HG03439 (cell line): ENCODE data around the gene IFNGR1.
"Not testable (repeated sequence)": the region's sequence is repeated elsewhere in the genome, so short reads cannot be mapped to it uniquely, and the experiment has no call there.

Source experiments
- ATAC-seq: cut with Tn5 transposase; IDR thresholded peaks from one replicate; pipeline ENCODE4 v1.9.1; 2021; ENCODE audit warnings: mild to moderate bottlenecking, moderate library complexity; ENCODE audit not compliant: unreplicated experiment

IFNGR1 gene

DNA sequence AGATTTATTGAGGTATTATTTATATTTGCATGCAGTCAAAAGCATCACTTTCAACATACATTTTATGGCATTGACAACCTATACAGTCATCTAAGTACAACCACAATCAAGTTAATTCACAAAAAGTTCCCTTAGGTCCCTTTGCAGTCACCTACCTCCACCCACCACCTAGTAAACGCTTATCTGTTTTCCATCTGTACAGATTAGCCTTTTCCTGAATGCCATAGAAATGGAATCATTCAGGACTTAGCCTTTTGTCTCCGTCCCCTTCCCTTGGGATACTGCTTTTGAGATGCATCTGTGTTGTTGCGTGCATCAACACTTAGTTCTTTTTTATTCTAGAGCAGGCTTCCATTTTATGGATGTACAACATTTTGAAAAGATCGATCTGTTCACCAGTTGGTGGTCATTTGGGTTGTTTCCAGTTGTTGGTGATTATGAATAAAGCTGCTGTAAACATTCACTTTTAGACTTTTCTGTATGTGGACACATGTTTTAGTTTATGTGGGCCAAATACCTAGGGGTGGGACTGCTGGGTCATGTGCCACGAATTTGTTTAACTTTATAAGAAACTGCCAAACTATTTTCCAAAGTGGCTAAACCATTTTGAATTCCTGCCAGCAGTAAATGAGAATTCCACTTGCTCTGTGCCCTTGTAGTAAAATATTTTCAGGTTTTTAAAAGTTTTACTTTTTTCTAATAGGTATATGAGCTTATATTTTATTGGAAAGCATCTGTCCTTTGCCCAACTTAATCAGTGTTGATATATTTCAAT lies 17.6 kb upstream of the IFNGR1 start:
- no peak for ATAC-seq

DNA sequence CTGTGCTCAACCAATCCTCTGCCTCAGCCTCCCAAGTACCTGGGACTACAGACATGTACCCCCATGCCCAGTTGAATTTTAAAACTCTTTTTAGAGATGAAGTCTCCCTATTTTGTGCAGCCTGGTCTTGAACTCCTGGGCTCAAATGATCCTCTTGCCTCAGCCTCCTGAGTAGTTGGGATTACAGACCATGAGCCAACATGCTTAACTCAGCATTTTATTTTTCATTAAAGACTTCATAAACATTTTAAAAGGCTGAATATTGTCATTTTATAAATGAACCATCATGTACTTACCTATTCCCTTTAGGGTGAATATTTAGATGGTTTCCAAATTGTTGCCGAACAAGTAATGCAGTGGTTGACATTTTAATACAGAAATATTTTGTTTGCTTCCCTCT lies 16.5 kb upstream of the IFNGR1 start:
- no peak for ATAC-seq

DNA sequence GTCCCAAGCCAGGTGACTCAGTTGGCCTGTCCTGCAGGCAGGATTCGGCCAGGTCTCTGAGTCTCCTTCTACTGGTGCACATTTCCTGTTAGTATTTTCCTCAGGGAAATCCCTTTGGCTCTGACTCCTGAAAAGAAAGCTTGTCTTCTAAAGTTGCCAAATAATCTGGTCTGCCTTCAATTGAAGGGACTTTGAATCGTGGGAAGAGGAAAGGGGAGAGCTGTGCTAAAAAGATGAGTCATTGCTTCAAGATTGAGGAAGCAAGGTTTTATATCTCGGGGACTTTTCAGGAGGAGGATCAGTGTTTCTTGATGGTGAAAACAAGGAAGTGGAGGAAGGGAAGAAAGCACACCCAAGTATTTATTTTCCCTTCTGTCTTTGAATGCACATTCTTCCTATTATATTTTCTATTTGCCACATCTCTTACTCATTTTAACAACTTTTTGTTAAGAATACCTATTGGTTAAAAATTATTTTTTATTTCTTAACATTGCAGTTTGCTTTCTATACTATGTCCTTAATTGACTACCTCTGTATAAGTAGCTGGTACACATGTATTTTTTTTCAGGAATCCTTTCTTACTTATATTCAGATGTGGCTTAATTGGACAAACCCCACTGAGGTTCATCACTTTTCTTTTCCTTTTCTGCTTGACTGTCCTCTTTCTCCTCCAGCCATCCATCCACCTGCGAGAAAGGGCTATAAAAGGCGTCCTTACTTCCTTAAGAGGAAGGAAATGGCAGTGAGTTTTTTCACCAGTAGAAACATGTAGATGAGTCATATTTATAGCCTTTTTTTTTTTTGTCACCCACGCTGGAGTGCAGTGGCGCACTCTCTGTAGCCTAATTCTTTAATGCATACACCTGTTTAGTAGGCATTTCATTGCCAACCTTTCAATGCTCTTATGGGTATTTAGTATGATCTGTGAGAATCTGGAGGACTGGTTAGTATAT lies 15.0 kb upstream of the IFNGR1 start:
- ATAC-seq: peak; percentile 69

DNA sequence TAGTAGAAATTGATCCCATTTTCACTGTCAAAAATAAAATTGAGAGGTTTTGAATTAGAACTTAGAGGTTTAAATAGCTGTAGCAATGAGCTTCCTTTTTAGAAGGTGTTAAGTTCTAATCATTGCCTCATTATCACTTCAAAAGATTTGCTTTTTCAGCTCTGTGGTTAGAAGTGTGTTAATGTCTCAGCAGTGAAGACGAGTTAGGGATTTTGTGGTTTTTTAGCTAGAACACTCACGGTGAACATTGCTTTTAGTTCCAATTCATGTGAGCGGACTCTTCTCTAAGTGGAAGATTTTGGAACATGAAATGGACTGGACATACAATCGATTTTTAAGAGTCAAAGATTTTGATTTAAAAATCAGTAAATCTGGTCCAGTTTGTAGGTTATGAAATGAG lies 12.7 kb upstream of the IFNGR1 start:
- no peak for ATAC-seq

DNA sequence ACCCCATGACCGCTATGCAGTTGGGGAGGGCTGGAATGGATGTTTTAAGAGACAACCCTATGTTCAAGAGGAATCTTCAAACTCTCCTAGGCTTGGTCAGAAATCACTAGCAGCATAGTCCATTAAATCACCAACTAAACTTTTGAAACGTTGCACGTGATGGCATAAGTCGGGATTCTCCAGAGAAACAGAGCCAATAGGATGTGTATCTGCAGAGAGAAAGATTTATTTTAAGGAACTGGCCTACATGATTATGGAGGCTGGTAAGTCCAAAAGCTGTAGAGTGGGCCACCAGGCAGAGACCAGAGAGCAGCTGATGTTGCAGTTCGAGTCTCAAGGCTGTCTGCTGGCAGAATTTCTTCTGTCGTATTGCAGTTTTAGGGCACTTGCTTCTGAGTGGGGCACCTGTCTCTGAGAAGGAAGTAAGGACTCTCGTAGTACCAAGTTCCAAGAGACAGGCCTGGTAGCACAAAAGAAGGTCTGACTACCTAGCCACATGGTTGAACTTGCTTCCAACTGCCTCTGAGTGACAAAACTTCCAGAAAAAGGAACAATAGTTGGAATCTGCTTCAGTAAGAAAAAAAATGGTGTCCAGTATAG lies 11.9 kb upstream of the IFNGR1 start:
- ATAC-seq: no peak

DNA sequence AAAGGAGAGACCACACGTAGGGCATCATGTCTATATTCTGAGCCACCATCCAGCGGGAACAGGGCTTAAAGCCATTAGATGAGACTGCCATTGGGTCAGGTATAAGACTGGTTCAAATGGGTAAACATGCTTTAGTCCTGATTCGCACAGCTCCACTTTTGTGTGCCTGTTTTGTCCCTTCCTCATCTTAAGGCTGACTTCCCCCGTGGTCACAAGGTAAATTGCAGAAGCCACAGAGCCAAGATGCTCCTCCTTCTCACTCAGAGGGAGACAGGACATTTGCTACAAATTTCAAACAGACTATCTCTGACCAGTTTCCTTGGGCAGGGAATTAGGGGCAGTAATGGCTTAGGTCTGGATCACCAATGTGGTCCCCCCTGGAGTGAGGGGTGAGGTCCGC lies 11.4 kb upstream of the IFNGR1 start:
- ATAC-seq: no peak

DNA sequence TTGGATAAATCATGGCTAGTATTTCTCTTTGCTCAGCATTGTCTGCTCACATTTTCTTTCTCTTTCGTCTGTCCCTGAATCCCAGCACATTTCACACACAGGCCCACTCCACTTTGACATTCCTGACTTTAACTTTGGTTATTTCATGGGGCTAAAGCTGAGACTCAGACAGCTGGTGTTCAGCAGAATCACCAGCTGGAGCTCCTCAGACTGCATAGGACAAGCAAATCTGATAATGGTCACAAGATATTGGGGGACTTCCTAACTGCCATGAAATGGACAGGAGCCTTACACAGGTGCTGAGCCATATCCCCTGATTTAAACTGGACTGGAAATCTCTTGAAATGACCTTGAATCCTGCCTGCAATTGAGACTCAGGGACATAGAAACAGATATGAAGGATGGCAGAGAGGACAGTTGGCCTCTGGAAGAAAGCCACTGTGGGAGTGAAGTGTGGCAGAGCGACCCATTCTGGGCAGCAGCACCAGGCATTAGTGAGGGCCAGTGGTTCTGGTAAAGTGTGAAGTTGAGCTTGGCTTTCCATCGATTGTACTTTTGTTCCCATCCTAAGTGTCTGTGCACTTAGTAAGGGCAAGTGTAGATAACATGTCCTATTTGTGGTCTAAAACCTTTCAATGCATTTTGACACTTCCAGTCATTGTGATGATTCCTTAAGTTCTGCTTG lies 10.0 kb upstream of the IFNGR1 start:
- no peak for ATAC-seq

DNA sequence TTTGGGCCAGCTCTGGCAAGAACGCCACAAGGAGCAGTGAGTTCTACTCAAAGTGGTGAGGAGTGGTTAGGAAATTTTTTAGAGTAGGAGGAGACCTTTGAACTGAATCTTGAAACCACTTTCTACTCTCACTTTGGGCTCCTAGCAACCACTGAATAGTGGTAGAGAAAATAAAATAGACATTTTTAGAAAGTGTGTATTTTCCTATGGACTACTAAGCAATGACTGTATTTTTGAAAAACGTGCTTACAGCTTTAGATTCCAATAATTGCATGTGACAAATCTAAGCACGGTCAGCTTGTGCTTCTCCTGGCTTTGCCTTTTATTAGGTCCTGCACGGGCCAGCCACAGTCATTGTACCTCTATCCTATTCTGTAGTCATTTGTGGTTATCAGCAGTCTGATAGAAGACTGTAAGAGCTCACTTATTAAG lies 8.7 kb upstream of the IFNGR1 start:
- peak; percentile 42 for ATAC-seq

DNA sequence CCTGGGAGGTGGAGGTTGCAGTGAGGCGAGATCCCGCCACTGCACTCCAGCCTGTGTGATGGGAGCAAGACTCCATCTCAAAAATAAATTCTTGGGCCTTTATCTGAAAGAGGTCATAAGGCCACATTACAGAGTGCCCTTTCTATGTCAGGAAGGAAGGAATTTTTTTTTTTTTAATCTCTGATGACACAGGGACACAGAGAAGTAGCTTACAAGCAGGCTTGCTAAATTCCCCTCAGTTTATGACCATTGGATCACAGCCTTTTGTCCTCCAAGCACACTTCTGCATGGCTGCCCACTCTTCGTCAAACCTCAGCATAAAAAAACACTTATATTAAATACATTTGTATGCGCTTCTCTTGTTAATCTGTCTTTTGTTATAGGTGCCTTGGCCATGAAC lies 7.5 kb upstream of the IFNGR1 start:
- no peak for ATAC-seq

DNA sequence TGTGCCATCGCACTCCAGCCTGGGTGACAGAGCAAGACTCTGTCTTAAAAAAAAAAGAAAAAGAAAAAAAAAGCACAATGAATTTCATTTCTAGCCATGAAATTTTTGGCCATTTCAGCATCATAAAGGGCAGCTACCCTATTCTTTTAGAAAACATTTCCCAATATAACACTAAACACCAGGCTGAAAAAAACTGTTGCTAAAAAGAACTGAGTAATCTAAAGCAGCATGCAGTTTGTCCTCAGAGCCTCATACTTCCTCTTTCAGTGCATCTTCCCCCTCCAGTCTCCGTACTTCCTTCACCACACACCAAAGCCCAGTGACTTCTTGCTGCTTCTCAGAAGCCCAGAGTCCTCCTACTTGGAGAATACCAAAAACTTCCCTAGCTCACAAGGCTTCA lies 5.6 kb upstream of the IFNGR1 start:
- no peak for ATAC-seq

DNA sequence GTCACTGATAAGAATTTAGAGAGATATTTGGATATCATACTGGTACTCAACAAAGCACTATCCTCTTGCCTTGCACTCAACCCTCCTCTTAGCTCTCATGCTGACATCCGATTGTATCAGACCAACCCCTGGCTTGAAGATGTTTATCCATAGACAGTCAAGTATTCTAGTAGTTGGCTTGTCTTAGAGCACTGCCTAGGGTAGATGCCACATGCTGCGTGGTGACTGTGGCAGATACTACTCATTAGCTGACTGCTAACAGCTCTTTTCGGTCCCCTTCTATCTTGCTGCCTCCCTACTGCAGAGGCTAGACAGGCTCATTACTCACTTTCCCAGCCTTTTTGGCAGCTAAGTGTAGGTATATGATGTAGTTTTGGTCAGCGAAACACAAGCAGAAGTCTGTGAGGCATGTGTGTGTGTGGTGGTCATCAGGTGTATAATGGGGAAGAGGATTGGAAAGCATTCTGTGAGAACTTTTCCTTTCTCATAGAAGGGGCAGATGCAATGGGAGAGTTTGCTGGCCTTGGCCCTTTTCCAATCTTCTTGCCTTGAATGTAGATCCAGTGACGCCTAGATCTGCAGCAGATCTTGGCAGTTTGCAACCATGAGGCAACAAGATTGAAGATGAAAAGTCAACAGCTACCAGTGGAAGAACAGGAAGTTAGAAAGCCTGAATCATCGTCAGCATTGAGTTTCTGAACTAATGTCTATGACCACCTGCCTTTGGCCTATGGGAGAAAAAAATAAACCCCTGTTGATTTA lies 4.4 kb upstream of the IFNGR1 start:
- no peak for ATAC-seq

DNA sequence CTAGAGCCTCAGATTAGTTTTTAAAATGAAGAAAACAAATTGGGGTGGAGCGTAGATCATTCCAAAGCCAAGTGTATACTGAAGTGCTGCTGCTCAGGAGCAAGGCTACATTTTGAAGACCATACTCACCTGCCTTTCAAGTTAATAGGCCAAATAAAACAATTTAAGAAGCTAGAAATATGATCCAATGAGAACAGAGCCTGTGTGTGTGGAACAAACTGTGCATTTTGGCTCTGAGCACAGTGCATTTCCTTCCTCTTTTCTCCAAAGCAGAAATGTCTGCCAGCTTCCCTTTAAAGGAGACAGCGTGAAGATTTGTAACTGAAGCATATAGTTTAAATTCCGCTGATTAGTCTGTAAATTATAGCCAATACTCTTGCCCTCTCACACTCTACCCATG lies 3.2 kb upstream of the IFNGR1 start:
- no peak for ATAC-seq

DNA sequence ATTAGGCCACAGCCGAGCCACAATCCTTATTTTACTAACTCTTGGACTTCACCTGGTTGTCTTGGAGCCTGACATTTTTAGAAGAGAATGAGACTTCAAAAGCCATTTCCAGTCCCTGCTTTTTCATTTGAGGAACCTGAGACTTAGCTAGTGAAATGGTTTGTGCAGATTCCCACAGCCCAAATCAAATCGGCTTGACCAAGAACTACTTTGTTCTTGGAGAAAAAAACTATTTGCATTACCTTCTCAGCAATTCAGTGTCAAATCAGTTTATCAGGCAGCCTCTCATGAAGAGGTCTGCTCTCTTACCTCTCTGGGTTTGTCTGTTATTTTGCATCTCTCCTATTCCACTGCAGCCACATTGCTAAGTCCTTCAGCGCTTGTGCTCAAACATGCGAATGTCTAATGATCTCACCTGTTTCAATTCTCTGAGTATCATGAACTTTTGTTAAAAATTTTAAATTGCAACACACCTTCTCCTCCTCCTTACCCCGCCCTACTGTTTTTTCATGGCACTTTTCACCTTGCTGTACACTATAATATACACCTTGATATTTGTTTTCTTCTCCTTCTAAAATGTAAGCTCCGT lies 573 bp upstream of the IFNGR1 start:
- peak; percentile 18 for ATAC-seq

DNA sequence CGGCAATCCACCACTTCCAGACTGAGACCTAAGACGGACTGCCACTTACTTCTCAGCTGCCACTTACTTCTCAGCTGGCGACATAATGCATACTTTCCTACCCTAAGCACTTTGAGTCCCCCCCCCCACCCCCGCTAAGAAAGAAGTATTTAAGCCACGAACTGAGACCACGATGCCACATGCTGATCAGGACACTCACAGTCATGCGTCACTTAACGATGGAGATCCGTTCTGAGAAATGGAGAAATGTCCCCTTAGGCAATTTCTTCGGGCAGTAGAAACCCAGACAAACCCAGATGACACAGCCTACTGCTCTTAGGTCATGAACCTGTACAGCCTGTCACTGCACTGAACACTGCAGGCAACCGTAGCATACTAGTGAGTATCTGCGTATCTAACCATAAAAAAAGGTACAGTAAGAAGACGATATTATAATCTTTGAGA lies 690 bp downstream of the IFNGR1 start:
- peak; percentile 36 for ATAC-seq

DNA sequence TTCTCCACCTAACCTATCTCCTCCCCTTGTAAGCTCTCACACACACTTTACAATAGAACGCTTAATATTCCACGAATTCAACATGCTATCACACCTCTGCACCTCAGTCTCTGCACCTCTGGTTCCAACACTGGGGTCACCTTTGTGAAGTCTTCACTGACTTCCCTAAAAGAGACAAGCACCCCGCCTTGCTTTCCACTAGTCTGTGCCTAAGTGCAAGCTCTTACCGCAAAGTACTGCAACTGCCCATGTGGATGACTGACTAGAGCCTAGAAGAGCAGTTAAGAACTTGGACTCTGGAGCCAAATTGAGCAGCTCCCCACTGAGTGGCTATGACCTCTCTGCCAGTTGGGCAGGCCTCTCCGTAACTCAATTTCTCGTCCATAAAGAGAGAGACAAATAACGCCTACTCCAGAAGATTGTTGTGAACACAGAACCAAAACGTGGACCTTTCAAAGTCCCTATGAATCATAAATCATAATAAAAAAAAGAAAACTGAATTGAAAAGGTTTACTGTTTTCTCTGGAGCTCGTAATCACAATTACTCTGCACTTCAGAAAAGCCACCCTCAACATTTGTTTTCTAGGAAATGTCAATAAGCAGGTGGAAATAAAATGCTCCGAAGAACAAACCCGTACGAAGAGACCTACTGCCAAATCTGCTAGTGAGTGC lies 1.2 kb downstream of the IFNGR1 start:
- no peak for ATAC-seq

DNA sequence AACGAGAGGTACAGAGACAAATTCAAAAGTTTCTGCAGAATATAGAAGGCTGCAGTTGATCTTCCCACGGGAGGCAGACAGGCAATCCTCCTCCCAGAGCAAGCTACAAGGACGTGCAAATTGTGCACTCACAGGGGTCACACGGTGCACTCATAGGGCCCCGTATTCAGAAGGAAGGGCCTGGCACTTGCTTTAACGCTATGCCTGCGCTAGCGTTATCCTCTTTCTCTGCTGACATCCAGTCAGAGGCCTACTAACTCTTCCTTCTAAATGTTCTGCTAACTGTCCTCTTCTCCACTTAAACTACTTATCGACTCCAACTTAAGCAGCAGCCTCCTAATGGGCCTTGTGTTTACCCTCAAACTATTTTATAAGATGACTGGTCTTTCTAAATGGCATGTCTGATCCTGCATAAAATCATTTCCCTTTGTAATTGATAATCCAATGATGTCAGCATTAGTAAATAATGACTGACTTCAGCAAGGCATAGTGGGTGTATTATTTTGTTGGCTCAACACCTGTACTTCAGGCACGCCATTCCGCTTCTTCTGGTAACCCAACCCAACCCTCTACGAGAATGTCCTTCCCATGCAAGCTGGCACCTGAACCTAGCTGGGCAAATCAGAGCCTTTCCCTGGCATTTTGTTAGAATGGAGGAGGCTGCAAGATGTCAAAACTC lies 2.2 kb downstream of the IFNGR1 start:
- no peak for ATAC-seq

DNA sequence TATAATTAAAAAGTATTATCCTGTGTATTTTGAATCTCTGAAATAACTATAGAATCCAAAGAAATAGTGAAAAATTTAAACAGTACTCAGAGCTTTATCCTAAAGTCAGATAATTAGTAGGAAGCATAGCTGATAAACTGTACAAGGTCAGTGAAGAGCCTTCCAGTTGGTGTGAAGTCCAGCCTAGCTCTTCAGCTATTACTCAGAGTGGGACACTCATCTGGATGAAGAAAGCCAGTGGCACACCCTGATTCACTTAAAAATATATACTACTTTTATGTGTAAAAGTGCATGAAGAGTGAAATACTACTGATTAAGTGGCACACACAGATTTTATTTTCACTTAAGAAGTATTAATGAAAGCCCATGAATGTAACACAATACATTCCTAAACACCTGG lies 3.1 kb downstream of the IFNGR1 start:
- no peak for ATAC-seq

DNA sequence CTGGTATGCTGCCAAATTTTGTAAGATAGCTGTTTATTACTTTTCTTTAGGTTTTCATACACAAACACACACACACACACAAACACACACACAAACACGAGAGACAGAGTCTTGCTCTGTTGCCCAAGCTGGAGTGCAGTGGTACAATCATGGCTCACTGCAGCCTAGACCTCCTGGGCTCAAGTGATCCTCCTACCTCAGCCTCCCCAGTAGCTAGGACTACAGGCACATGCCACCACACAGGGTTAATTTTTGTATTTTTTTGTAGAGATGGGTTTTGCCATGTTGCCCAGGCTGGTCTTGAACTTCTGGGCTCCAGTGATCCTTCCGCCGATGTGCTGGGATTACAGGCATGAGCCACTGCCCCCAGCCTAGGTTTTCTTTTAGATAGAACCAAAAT lies 3.6 kb downstream of the IFNGR1 start:
- ATAC-seq: not testable (repeated sequence)

DNA sequence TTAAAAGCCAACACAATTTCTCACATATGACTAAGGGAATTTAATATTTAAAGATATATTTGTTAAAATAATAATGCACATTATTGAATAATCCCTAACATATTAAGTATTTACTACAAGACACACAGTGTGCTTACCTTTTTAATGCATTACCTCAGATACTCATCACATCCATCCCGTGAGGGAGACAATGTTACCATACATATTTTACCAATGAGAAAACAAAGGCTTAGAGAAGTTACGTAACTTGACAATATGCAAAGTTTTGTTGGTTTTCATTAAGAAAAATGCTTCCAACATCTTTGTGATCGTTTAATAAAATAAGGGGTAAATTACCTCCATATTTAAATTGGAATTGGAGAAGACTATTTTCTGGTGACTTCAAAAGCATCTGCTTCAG lies 4.3 kb downstream of the IFNGR1 start:
- no peak for ATAC-seq
